Trophoblast cell (in vitro differentiated cells and primary cell): ENCODE results near the gene INS.

Experiments used
- DNase-seq, 2 donors: peaks; one replicate each; pipeline ENCODE4 v3.0.0-alpha.2; 2016
- H2AFZ ChIP-seq: 2 replicates; pipeline ENCODE4 v1.6.1; 2013; ENCODE audit warnings: low read length, moderate library complexity, mild to moderate bottlenecking; ENCODE audit not compliant: insufficient read depth, poor library complexity
- H2AK5ac ChIP-seq: 2 replicates; pipeline ENCODE4 v1.6.1; 2013; ENCODE audit warnings: mild to moderate bottlenecking, low read length
- H2BK120ac ChIP-seq: 2 replicates; pipeline ENCODE4 v1.6.1; 2013; ENCODE audit warnings: low read length, mild to moderate bottlenecking, moderate library complexity; ENCODE audit not compliant: insufficient read depth, poor library complexity
- H2BK12ac ChIP-seq: 2 replicates; pipeline ENCODE4 v1.6.1; 2013; ENCODE audit warnings: mild to moderate bottlenecking, low read length, moderate library complexity
- H2BK5ac ChIP-seq: 2 replicates; pipeline ENCODE4 v1.6.1; 2013; ENCODE audit warnings: low read length, low read depth, moderate library complexity, mild to moderate bottlenecking; ENCODE audit not compliant: poor library complexity
- H3K14ac ChIP-seq: 2 replicates; pipeline ENCODE4 v1.6.1; 2013; ENCODE audit warnings: mild to moderate bottlenecking, low read length
- H3K18ac ChIP-seq: 2 replicates; pipeline ENCODE4 v1.6.1; 2013; ENCODE audit warnings: mild to moderate bottlenecking, low read length
- H3K23ac ChIP-seq: 2 replicates; pipeline ENCODE4 v1.6.1; 2013; ENCODE audit warnings: low read length
- H3K27ac ChIP-seq: 2 replicates; pipeline ENCODE4 v1.5.1; 2013; ENCODE audit warnings: low read depth, mild to moderate bottlenecking, inconsistent platforms, low read length, moderate library complexity
- H3K27me3 ChIP-seq: 2 replicates; pipeline ENCODE4 v1.6.1; 2013; ENCODE audit warnings: inconsistent platforms, mild to moderate bottlenecking, low read length, moderate library complexity; ENCODE audit not compliant: insufficient read depth
- H3K36me3 ChIP-seq, 2 experiments: 1 replicate in 1 of 2; 2 replicates in 1 of 2; pipeline ENCODE4 v1.6.1; 2013; ENCODE audit warnings: low read length in 2 of 2, mild to moderate bottlenecking in 2 of 2, moderate library complexity in 1 of 2; ENCODE audit not compliant: insufficient read depth in 2 of 2, control insufficient read depth in 1 of 2
- H3K4ac ChIP-seq: 2 replicates; pipeline ENCODE4 v1.6.1; 2013; ENCODE audit warnings: low read depth, mild to moderate bottlenecking, low read length, moderate library complexity
- H3K4me1 ChIP-seq, 2 experiments: 1 replicate in 1 of 2; 2 replicates in 1 of 2; pipeline ENCODE4 v1.6.1; 2013; ENCODE audit warnings: low read length in 2 of 2, mild to moderate bottlenecking in 2 of 2, moderate library complexity in 1 of 2; ENCODE audit not compliant: insufficient read depth in 2 of 2, control insufficient read depth in 1 of 2
- H3K4me2 ChIP-seq: 2 replicates; pipeline ENCODE4 v1.6.1; 2013; ENCODE audit warnings: inconsistent platforms, mild to moderate bottlenecking, low read length, moderate library complexity
- H3K4me3 ChIP-seq: 2 replicates; pipeline ENCODE4 v1.5.1; 2013; ENCODE audit warnings: mild to moderate bottlenecking, low read depth, low read length, inconsistent platforms
- H3K79me1 ChIP-seq: one replicate; pipeline ENCODE4 v1.6.1; 2013; ENCODE audit warnings: low read length
- H3K79me2 ChIP-seq: 2 replicates; pipeline ENCODE4 v1.6.1; 2013; ENCODE audit warnings: low read length, mild to moderate bottlenecking; ENCODE audit not compliant: control insufficient read depth, insufficient read depth, poor library complexity
- H3K9ac ChIP-seq: 2 replicates; pipeline ENCODE4 v1.6.1; 2013; ENCODE audit warnings: mild to moderate bottlenecking, low read length
- H3K9me3 ChIP-seq: 2 replicates; pipeline ENCODE4 v1.6.1; 2013; ENCODE audit warnings: low read depth, mild to moderate bottlenecking, control low read depth, inconsistent platforms, low read length; ENCODE audit not compliant: insufficient read depth
- H4K12ac ChIP-seq: 2 replicates; pipeline ENCODE4 v1.6.1; 2013; ENCODE audit warnings: low read depth, mild to moderate bottlenecking, low read length, moderate library complexity
- H4K8ac ChIP-seq: 2 replicates; pipeline ENCODE4 v1.6.1; 2013; ENCODE audit warnings: low read depth, mild to moderate bottlenecking, low read length, moderate library complexity
- H4K91ac ChIP-seq: one replicate; pipeline ENCODE4 v1.6.1; 2013; ENCODE audit warnings: low read depth, mild to moderate bottlenecking, low read length, moderate library complexity
- WGBS: extraction: QIAGEN DNeasy Blood & Tissue Kit; methylation state at CpG from one replicate; pipeline ENCODE4 v1.1.7; 2013; ENCODE audit warnings: missing lambda C conversion rate; ENCODE audit not compliant: insufficient read length, insufficient coverage; ENCODE audit errors: extremely low coverage; 5-methylcytosine and 5-hydroxymethylcytosine counted together

Gene INS

GRCh38 chr11:2205214-2205720 is 44.3 kb upstream of the INS start:
- Histone ChIP-seq H3K79me2 (no peaks in the 10 kb centered on the region), H3K36me3 (no peaks in the 10 kb centered on the region), H2AFZ (no peak overlapping the region), H3K18ac (no peak overlapping the region), H2AK5ac (no peak overlapping the region), H3K4ac (no peak overlapping the region), H4K8ac (no peak overlapping the region), H3K4me3 (no peak overlapping the region), H3K14ac (no peak overlapping the region), H4K91ac (no peak overlapping the region), H3K79me1 (peaks cover 6% of the 10 kb centered on the region), H3K9me3 (peaks cover 4% of the 10 kb centered on the region), H2BK12ac (no peak overlapping the region), H3K9ac (no peak overlapping the region), H4K12ac (no peak overlapping the region), H3K4me1 (peaks cover 34 to 36% of the 10 kb centered on the region in 2 experiments), H2BK5ac (no peak overlapping the region), H3K27me3 (no peaks in the 10 kb centered on the region), H2BK120ac (no peak overlapping the region), H3K4me2 (no peak overlapping the region), H3K23ac (no peak overlapping the region), H3K27ac (no peak overlapping the region)
- no CpG with 5 or more reads among the region's 1 CpG for WGBS
- DNase-seq = no peak

- no peaks in the 10 kb centered on the region for H3K36me3 ChIP-seq
- DNase-seq = peak; percentile 97 to 98
- H3K23ac ChIP-seq = no peak overlapping the region
- no peak overlapping the region for H3K4me2 ChIP-seq
- H3K79me1 ChIP-seq = peaks cover 6% of the 10 kb centered on the region
- H3K4ac ChIP-seq = no peak overlapping the region
- H4K12ac ChIP-seq = no peak overlapping the region
- H2BK120ac ChIP-seq = no peak overlapping the region
- H4K8ac ChIP-seq = no peak overlapping the region
- H3K4me3 ChIP-seq = no peak overlapping the region
- H3K14ac ChIP-seq = no peak overlapping the region
- no peak overlapping the region for H2BK12ac ChIP-seq
- WGBS = no CpG with 5 or more reads among the region's 21 CpGs
- peaks cover 34 to 36% of the 10 kb centered on the region in 2 experiments for H3K4me1 ChIP-seq
- H3K9me3 ChIP-seq = peaks cover 3% of the 10 kb centered on the region
- no peak overlapping the region for H3K9ac ChIP-seq
- no peak overlapping the region for H4K91ac ChIP-seq
- no peaks in the 10 kb centered on the region for H3K79me2 ChIP-seq
- no peak overlapping the region for H3K18ac ChIP-seq
- H2AFZ ChIP-seq = no peak overlapping the region
- no peak overlapping the region for H2AK5ac ChIP-seq
- no peaks in the 10 kb centered on the region for H3K27me3 ChIP-seq
- no peak overlapping the region for H3K27ac ChIP-seq
- H2BK5ac ChIP-seq = no peak overlapping the region
These were observed 43.6 kb upstream of the INS start for GRCh38 chr11:2204361-2205213.

- peaks cover 5% of the 10 kb centered on the region for H3K79me1 ChIP-seq
- H3K4me3 ChIP-seq = no peak overlapping the region
- H4K8ac ChIP-seq = no peak overlapping the region
- H3K9me3 ChIP-seq = peaks cover 3% of the 10 kb centered on the region
- H3K9ac ChIP-seq = no peak overlapping the region
- DNase-seq = peak; percentile 36 to 68
- peaks cover 31 to 32% of the 10 kb centered on the region in 2 experiments for H3K4me1 ChIP-seq
- H2AFZ ChIP-seq = no peak overlapping the region
- H2BK5ac ChIP-seq = peak overlapping the region; percentile 13
- peak overlapping the region; percentile 66 for H2AK5ac ChIP-seq
- H3K4ac ChIP-seq = no peak overlapping the region
- H3K14ac ChIP-seq = peak overlapping the region; percentile 18
- peak overlapping the region; percentile 25 for H4K91ac ChIP-seq
- H3K23ac ChIP-seq = no peak overlapping the region
- no peaks in the 10 kb centered on the region for H3K79me2 ChIP-seq
- no peaks in the 10 kb centered on the region for H3K27me3 ChIP-seq
- H4K12ac ChIP-seq = no peak overlapping the region
- H3K4me2 ChIP-seq = no peak overlapping the region
- no peak overlapping the region for H3K27ac ChIP-seq
- H2BK12ac ChIP-seq = peak overlapping the region; percentile 45
- no CpG with 5 or more reads among the region's 23 CpGs for WGBS
- peak overlapping the region; percentile 17 for H2BK120ac ChIP-seq
- no peak overlapping the region for H3K18ac ChIP-seq
- H3K36me3 ChIP-seq = no peaks in the 10 kb centered on the region
These were observed 42.6 kb upstream of the INS start for GRCh38 chr11:2203440-2204259.

- H2BK12ac ChIP-seq = peak overlapping the region; percentile 67
- no peaks in the 10 kb centered on the region for H3K36me3 ChIP-seq
- no peak overlapping the region for H3K9ac ChIP-seq
- DNase-seq = peak in 1 of 2 donors; percentile 58
- H2AK5ac ChIP-seq = peak overlapping the region; percentile 61
- H3K18ac ChIP-seq = peak overlapping the region; percentile 9
- peaks cover 24 to 27% of the 10 kb centered on the region in 2 experiments for H3K4me1 ChIP-seq
- no peak overlapping the region for H3K23ac ChIP-seq
- no peak overlapping the region for H4K12ac ChIP-seq
- H3K4ac ChIP-seq = no peak overlapping the region
- H3K27ac ChIP-seq = no peak overlapping the region
- peak overlapping the region; percentile 64 for H4K91ac ChIP-seq
- H3K4me3 ChIP-seq = no peak overlapping the region
- no peaks in the 10 kb centered on the region for H3K27me3 ChIP-seq
- peaks cover 3% of the 10 kb centered on the region for H3K9me3 ChIP-seq
- no peak overlapping the region for H3K4me2 ChIP-seq
- H2BK120ac ChIP-seq = peak overlapping the region; percentile 23
- H4K8ac ChIP-seq = no peak overlapping the region
- no peaks in the 10 kb centered on the region for H3K79me2 ChIP-seq
- peaks cover 2% of the 10 kb centered on the region for H3K79me1 ChIP-seq
- no CpG with 5 or more reads among the region's 10 CpGs for WGBS
- H2BK5ac ChIP-seq = no peak overlapping the region
- H3K14ac ChIP-seq = peak overlapping the region; percentile 16
- no peak overlapping the region for H2AFZ ChIP-seq
These were observed 42.0 kb upstream of the INS start for GRCh38 chr11:2202900-2203439.
